Measurements from ENCODE around the gene OSBPL10. TPM values are rescaled to one million over a fixed set of nuclear protein-coding genes. Genes with fewer than 3 reads are reported as not detected.

The OSBPL10 gene
- total RNA-seq, 1 donor from 2014 or later = 8.4 TPM

DNA sequence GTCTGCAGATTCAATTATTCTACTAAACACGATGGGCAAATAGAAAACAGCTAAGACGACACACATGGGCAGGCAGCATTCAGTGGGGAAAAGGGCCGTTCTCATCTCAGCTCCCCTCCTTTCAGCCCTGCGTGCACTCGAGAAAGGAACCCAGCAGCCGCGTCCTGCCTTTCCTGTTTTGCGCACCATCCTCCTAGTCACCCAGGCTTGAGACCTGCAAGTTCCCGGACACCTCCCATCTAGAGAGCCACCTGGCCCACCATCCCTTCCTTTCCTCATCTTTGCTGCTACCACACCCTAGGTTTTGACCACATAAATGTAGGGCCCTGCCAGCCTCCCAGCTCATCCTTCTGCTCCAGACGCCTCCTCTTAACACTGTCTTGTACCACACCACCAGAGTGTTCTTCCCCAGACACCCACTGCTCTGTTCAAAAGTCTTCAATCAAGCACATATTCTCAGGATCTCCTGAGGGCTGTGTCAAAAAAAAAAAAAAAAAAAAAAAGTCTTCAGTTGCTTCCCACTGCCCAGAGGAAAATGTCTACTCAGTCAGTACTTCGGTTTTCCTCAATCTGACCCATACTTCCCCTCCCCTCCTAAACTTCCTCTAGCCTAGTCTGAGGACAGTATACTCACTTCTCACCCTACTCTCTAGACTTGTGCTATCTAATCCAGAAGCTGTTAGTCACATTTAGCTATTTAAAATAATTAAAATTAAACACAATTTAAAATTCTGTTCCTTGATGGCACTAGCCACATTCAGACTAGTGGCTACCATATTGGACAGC is 266.4 kb downstream of the OSBPL10 start:
- H3K27me3 Mint-ChIP-seq (ENCODE audit: insufficient read depth, low read depth) = peaks cover 5% of the 10 kb centered on the region
- no peak overlapping the region for H2AFZ ChIP-seq (replicated peaks)
- no peak overlapping the region for H3K4me3 Mint-ChIP-seq
- no peaks in the 10 kb centered on the region for H3K36me3 Mint-ChIP-seq
- DNase-seq (ENCODE audit: low spot score) = no peak
- H3K4me2 ChIP-seq = no peak overlapping the region
- H3K27ac ChIP-seq = no peak overlapping the region
- peaks cover 12% of the 10 kb centered on the region for H3K9me3 Mint-ChIP-seq
- H3K79me2 ChIP-seq (ENCODE audit: low read depth) = no peaks in the 10 kb centered on the region
- H3K4me3 ChIP-seq = no peak overlapping the region
- no peaks in the 10 kb centered on the region for H4K20me1 ChIP-seq (ENCODE audit: low read depth)
- no peak overlapping the region for H3K9ac ChIP-seq
- H3F3A ChIP-seq (ENCODE audit: low read depth) = no peaks in the 10 kb centered on the region
- H3K4me1 Mint-ChIP-seq = peaks cover 11% of the 10 kb centered on the region
- no peaks in the 10 kb centered on the region for H3K27me3 ChIP-seq
- H3K27ac Mint-ChIP-seq = peak overlapping the region; percentile 55
- H3K4me1 ChIP-seq = no peaks in the 10 kb centered on the region
- TF ChIP-seq, protein P1, sequence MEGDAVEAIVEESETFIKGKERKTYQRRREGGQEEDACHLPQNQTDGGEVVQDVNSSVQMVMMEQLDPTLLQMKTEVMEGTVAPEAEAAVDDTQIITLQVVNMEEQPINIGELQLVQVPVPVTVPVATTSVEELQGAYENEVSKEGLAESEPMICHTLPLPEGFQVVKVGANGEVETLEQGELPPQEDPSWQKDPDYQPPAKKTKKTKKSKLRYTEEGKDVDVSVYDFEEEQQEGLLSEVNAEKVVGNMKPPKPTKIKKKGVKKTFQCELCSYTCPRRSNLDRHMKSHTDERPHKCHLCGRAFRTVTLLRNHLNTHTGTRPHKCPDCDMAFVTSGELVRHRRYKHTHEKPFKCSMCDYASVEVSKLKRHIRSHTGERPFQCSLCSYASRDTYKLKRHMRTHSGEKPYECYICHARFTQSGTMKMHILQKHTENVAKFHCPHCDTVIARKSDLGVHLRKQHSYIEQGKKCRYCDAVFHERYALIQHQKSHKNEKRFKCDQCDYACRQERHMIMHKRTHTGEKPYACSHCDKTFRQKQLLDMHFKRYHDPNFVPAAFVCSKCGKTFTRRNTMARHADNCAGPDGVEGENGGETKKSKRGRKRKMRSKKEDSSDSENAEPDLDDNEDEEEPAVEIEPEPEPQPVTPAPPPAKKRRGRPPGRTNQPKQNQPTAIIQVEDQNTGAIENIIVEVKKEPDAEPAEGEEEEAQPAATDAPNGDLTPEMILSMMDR (IDR thresholded peaks at IDR 0.05) = no peak
- TF ChIP-seq EZH2phosphoT487 (IDR thresholded peaks at IDR 0.05) (no peak), EZH2 (IDR thresholded peaks at IDR 0.05) (no peak)
- H3K9me3 ChIP-seq (ENCODE audit: low read depth) = no peaks in the 10 kb centered on the region
- H3K36me3 ChIP-seq = no peaks in the 10 kb centered on the region

DNA sequence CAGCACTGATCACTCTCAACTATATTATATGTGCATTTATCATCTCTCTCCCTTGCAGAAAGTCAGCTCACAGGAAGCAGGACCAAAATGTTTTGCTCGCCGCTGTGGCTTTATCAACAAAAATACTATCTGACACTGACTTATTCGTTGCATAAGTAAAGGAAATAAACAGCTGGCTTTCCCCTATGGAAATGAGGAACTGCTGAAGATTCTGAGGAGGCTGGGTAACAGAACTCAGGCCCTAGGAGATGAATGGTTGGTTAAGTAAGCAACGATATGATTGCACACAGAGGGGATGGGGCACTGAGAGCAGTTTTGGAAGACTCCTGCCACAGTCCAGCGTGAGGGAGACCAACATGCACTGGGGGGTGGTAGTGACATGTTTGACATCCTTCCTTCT is 267.2 kb downstream of the OSBPL10 start:
- Mint-ChIP-seq H3K27ac (no peak overlapping the region), H3K27me3 (ENCODE audit: insufficient read depth, low read depth) (peaks cover 5% of the 10 kb centered on the region)
- TF ChIP-seq EZH2 (IDR thresholded peaks at IDR 0.05) = no peak
- no peak for TF ChIP-seq EZH2phosphoT487 (IDR thresholded peaks at IDR 0.05)
- TF ChIP-seq, protein P1 (IDR thresholded peaks at IDR 0.05) = no peak

DNA sequence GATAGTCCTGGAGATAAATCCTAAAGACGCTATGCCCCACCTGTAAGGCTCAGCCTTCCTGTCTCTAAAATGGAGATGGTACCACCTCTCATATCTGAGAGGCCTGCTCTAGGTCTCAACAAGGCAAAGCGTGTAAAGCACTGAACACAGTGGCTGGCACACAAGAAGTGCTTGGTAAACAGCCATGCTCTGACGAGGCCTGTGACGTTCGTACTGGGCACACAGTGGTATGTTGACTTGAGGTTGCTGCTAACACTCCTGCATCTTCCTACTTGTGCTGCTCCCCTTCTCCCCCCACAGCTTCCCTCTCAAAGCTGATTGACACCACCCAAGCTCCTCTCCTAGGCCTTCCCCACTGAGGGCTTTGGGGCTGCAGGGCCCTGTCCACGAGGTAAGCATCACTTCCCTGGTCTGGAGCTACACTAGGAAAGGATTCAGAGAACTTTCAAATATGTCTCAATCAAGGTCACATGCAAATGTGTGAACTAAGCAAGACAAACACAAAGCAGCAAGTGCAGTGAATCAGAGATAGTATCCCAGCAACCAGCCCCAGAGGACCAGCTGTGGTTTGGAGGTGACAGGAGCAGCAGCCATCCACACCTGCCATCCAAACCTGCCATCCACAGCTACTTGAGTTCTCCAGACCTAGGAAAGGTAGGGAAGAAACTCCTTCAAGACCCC is 270.8 kb downstream of the OSBPL10 start:
- TF ChIP-seq EZH2phosphoT487 (IDR thresholded peaks at IDR 0.05) = no peak
- TF ChIP-seq, protein P1 (IDR thresholded peaks at IDR 0.05) = no peak
- TF ChIP-seq EZH2 (IDR thresholded peaks at IDR 0.05) = no peak
- Histone ChIP-seq H4K20me1 (ENCODE audit: low read depth) (no peaks in the 10 kb centered on the region), H3K9me3 (ENCODE audit: low read depth) (no peaks in the 10 kb centered on the region), H3K4me3 (no peak overlapping the region), H2AFZ (replicated peaks) (no peak overlapping the region), H3K9ac (no peak overlapping the region), H3K27me3 (no peaks in the 10 kb centered on the region), H3K79me2 (ENCODE audit: low read depth) (no peaks in the 10 kb centered on the region), H3K4me1 (no peaks in the 10 kb centered on the region), H3K36me3 (no peaks in the 10 kb centered on the region), H3K27ac (no peak overlapping the region), H3K4me2 (no peak overlapping the region), H3F3A (ENCODE audit: low read depth) (no peaks in the 10 kb centered on the region)
- DNase-seq (ENCODE audit: low spot score) = no peak
- H3K4me1 Mint-ChIP-seq = no peaks in the 10 kb centered on the region
- peaks cover 2% of the 10 kb centered on the region for H3K27me3 Mint-ChIP-seq (ENCODE audit: insufficient read depth, low read depth)
- peaks cover 12% of the 10 kb centered on the region for H3K9me3 Mint-ChIP-seq
- no peak overlapping the region for H3K4me3 Mint-ChIP-seq
- no peaks in the 10 kb centered on the region for H3K36me3 Mint-ChIP-seq
- H3K27ac Mint-ChIP-seq = peak overlapping the region; percentile 54

More for the DNA sequence above, 267.2 kb downstream of the OSBPL10 start:
- H4K20me1 ChIP-seq (ENCODE audit: low read depth) = no peaks in the 10 kb centered on the region
- no peak overlapping the region for H3K4me3 Mint-ChIP-seq
- no peaks in the 10 kb centered on the region for H3F3A ChIP-seq (ENCODE audit: low read depth)
- H3K27me3 ChIP-seq = no peaks in the 10 kb centered on the region
- H3K36me3 ChIP-seq = no peaks in the 10 kb centered on the region
- no peak overlapping the region for H3K27ac ChIP-seq
- peaks cover 11% of the 10 kb centered on the region for H3K4me1 Mint-ChIP-seq
- no peak overlapping the region for H3K4me3 ChIP-seq
- DNase-seq (ENCODE audit: low spot score) = no peak
- no peaks in the 10 kb centered on the region for H3K9me3 ChIP-seq (ENCODE audit: low read depth)
- H2AFZ ChIP-seq (replicated peaks) = no peak overlapping the region
- H3K9ac ChIP-seq = no peak overlapping the region
- no peaks in the 10 kb centered on the region for H3K36me3 Mint-ChIP-seq
- H3K9me3 Mint-ChIP-seq = peaks cover 12% of the 10 kb centered on the region
- H3K79me2 ChIP-seq (ENCODE audit: low read depth) = no peaks in the 10 kb centered on the region
- no peak overlapping the region for H3K4me2 ChIP-seq
- H3K4me1 ChIP-seq = no peaks in the 10 kb centered on the region

All from neural progenitor cell (in vitro differentiated cells).